ENCODE measurements around the gene RAB3IL1.
A peak's percentile ranks its signal among the peaks of the same experiment; 100 is the strongest.
"Not testable (repeated sequence)": the region's sequence is repeated elsewhere in the genome, so short reads cannot be mapped to it uniquely, and the experiment has no call there.

The RAB3IL1 gene, protein sequence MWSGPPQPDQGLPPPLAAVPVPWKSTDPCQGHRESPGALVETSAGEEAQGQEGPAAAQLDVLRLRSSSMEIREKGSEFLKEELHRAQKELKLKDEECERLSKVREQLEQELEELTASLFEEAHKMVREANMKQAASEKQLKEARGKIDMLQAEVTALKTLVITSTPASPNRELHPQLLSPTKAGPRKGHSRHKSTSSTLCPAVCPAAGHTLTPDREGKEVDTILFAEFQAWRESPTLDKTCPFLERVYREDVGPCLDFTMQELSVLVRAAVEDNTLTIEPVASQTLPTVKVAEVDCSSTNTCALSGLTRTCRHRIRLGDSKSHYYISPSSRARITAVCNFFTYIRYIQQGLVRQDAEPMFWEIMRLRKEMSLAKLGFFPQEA
- long read RNA-seq, donor 1, partial matches to known transcripts = 0 of 1 reads
- long read RNA-seq, donor 1, other reads (novel, unspliced or antisense) = 0 of 1 reads
- long read RNA-seq, donor 2, partial matches to known transcripts = 0 of 3 reads
- long read RNA-seq, donor 2, other reads (novel, unspliced or antisense) = 0 of 3 reads
- long read RNA-seq, donor 3, partial matches to known transcripts = 6 of 10 reads
- long read RNA-seq, donor 3, other reads (novel, unspliced or antisense) = 0 of 10 reads
- long read RNA-seq, donor 4, partial matches to known transcripts = 0 of 6 reads
- long read RNA-seq, donor 4, other reads (novel, unspliced or antisense) = 0 of 6 reads
- long read RNA-seq, donor 5, transcript RAB3IL1-202 (10 exons, 2,284 nt) = major isoform, 6 of 6 reads
- long read RNA-seq, donor 5, partial matches to known transcripts = 0 of 6 reads
- long read RNA-seq, donor 5, other reads (novel, unspliced or antisense) = 0 of 6 reads
- long read RNA-seq, donor 6, partial matches to known transcripts = 0 of 3 reads
- long read RNA-seq, donor 6, other reads (novel, unspliced or antisense) = 0 of 3 reads
- long read RNA-seq, donor 7, partial matches to known transcripts = 6 of 12 reads
- long read RNA-seq, donor 7, other reads (novel, unspliced or antisense) = 0 of 12 reads
- long read RNA-seq, donor 8, partial matches to known transcripts = 0 of 7 reads
- long read RNA-seq, donor 8, other reads (novel, unspliced or antisense) = 0 of 7 reads

DNA sequence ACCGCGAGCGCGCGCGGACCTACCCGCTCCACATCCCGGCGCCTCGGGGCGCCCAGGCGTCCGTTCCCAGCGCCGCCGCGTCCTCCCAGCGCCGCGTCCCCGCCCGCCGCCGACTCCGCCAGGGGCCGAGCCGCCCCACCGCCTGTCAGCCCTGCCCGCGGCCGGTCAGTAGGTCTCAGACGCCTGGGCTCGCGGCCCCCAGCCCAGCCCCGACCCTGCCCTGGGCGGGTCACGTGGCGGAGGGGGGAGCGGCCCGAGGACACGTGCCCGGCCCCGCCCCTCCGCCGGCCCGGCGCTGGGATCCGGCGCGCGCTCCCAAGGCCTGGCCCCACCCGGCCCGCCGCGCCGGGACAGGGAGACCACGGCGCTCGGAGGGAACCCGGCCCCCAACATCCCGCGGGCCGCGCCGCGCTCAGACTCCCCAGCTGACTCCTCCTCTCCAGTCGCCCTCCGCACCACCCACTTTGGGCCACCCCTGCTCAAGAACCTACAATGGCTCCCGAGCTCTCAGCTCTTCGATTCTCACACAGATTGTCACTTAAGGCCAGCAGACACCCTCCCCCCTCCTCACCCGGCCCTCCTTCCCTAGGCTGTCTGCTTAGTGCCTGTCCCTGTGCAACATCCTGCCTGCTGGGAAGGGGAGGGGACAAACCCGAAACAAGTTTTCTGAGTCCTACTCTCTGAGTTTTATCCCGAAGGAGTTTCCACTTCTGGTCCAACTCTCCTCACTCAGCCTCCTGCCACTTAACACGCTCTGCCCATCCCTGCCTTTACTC is at the start of gene RAB3IL1:
Gene RAB3IL1 (minus strand): TSS at position 233 of the 776 bp plus-strand sequence. CDS start 199 bp downstream, at position 34.
- DNase-seq = peak; percentile 70

DNA sequence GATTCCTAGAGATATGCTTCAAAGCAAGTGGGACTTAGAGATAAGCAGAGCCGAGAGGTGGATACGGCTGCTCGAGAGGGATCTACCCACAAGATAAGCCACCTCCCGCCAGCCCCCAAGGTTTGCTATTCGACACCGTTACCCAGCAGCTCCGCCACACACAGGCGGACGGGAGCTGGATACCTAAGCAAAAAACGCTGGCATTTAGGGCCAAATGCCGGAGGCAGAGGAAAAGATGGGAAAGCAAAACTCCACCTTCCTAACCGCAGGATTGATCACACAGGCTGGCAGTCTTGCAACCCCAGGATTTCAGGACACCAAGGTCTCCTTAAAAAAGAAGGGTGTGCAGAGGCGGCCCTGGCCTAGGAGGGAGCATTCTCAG is 49.4 kb upstream of the RAB3IL1 start:
- peak; percentile 59 for DNase-seq

DNA sequence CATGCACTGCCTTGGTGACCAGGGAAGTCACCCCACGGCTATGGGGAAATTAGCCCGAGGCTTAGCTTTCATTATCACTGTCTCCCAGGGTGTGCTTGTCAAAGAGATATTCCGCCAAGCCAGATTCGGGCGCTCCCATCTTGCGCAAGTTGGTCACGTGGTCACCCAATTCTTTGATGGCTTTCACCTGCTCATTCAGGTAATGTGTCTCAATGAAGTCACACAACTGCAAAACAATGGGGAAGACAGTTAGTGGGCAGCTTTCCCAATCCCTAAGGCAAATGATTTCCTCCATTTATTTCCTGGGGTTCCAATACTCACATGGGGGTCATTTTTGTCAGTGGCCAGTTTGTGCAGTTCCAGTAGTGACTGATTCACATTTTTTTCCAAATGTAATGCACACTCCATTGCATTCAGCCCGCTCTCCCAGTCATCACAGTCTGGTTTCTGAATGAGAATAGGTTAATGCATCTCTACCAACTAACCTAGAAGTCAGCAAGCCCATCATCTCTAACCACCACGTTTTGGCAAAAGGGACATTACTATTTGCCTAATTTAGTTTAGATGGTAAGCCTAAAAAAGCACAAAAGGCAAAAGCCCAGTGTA is 47.4 kb upstream of the RAB3IL1 start:
- DNase-seq = not testable (repeated sequence)

DNA sequence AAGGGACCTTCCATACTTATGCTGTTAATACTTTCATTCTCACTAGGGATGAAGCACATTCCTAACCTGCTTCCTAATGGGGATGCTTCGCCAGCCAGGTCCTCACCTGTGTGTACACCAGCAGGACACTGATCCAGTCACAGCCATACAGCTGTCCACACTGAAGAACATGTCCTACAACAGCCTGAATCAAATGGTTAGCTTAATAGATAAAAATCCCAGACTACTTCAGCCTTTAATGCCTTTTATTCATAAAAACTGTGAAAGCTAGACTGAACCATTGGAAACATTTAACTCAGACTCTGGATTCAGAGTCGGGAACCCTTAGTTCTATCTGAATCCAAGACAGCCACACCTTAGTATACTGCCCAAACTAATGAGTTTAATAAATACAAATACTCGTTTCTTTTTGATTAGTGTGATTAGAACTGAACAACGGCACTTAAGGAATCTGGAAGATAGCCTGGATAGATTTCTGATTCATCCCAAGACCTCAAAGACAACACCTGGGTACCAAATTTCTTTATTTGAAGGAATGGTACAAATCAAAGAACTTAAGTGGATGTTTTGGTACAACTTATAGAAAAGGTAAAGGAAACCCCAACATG is 46.8 kb upstream of the RAB3IL1 start:
- no peak for DNase-seq

DNA sequence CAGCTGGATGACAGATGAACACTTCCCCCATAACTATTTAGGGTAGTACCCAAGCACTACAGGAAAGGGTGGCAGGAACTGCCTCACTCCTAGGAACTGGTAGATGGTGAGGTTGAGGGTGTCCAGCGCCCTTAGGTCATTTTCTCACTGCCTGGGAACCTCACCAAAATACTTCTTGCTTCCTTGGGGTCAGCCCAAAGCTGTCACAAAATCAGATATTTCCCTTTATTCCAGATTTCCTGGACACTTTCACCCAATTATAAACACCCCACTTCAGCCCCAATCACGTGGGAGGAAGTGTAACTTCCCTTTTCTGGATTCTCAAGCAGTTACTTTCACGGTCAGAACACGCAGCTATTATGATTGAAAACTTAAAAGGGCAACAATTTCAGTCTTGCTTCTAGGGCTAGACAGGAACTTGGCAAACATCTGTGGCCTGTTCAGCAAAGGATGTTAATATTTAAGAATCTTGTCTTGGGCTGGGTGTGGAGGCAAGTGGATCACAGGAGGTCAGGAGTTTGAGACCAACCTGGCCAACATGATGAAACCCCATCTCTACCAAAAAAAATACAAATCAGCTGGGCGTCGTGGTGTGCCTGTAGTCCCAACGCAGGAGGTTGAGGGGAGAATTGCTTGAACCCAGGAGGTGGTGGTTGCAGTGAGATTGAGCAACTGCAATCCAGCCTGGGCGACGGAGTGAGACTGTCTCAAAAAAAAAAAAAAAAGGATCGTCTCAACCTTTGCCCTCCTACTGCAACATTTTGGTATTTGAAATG is 46.1 kb upstream of the RAB3IL1 start:
- no peak for DNase-seq

DNA sequence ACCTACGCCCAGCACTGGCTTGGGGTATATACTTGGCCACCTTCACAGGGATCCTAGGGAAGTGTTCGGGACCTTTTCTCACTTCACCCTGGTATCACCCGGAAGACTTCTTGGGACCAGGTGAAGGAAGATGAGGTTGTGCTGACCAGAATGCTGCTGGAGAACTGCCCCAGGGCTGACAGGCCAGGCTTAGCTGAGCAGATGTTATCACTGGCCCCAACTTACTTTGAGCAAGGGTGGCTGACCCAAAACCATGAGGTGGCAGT is 45.6 kb upstream of the RAB3IL1 start:
- DNase-seq = no peak

DNA sequence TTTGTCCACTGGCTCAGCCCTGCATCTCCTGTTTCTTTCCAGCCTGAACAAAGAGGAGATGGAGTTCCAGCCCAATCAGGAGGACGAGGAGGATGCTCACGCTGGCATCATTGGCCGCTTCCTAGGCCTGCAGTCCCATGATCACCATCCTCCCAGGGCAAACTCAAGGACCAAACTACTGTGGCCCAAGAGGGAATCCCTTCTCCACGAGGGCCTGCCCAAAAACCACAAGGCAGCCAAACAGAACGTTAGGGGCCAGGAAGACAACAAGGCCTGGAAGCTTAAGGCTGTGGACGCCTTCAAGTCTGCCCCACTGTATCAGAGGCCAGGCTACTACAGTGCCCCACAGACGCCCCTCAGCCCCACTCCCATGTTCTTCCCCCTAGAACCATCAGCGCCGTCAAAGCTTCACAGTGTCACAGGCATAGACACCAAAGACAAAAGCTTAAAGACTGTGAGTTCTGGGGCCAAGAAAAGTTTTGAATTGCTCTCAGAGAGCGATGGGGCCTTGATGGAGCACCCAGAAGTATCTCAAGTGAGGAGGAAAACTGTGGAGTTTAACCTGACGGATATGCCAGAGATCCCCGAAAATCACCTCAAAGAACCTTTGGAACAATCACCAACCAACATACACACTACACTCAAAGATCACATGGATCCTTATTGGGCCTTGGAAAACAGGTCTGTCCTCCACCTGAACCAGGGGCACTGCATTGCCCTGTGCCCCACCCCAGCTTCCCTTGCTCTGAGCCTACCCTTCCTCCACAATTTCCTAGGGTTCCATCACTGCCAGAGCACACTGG is 45.0 kb upstream of the RAB3IL1 start:
- DNase-seq = no peak

DNA sequence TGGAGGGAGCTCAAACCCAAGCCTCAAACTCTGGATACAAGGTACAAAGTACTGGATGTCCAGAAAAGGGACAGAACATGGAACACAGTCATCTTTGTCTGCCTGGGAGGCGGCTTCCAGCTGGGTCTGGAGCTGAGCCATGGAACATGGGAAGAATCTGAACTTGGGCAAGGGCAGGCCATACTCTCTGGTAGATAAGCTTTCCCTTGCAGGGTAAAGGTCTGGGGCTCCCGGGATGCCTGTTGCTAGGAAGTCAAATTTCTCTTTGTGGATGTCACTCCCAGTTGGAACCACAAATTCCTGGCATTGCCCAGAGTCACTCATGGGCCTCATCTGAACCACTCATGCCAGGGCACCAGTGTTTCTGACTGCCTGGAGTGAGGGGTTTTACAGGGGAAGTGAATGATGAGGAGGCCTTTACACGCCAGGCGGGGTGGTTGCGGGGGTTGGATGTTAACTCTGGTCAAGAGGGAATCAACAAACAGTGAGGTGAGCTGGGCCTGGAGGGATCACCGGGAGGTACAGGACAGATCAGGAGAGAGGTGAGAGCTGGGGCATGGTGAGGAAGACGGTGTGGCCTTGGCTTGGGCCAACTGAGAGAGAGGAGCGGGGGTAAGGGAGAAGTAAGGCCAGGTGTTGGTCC is 44.3 kb upstream of the RAB3IL1 start:
- DNase-seq = no peak

DNA sequence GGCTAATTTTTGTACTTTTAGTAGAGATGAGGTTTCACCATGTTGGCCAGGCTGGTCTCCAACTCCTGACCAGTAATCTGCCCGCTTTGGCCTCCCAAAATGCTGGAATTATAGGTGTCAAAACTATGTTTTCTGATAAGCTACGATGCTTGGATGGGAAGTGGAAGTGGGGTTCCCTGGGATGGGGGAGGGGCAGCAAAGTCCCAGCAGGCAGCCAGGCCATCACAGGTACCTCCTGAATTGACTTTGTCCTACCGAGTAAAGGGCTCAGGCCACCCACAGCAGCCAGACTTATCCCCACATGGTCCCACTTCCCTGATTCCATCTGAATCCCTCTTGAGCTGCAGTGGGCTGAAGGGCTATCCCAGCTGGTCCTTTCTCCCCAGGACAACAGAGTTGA is 43.2 kb upstream of the RAB3IL1 start:
- DNase-seq = no peak

DNA sequence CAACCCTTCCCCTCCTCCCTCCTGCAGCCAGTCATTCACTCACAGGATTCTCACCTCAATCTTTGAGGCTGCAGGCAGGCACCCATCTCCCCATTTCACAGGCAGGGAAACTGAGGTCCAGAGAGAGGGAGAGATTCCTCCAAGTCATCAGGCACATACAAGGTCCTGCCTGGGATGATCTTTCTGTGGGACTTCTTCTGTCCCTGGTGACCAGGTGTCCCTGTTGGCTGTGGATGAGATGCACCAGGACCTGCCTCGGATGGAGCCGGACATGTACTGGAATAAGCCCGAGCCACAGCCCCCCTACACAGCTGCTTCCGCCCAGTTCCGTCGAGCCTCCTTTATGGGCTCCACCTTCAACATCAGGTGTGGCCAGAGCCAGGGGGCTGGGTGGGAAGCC is 42.3 kb upstream of the RAB3IL1 start:
- DNase-seq = no peak

DNA sequence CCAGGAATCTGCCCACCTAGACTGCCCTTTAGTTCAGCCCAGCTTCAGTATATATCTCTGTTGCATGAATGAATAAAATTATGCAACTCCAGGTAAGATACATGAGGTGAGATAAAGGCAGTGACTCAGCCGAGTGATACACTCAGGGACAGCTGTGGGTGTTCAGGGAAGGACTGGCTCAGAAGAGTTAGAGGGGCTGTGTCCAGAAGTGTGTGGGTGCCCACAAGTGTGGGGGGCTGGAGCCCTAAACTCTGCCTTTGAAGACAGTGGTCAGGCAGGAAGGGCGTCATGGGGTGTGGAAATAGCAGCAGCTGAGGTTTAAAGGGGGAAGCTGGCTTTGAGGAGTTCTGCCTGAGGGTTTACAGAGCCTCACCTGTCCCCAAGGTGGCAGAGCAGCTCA is 41.7 kb upstream of the RAB3IL1 start:
- DNase-seq = no peak

DNA sequence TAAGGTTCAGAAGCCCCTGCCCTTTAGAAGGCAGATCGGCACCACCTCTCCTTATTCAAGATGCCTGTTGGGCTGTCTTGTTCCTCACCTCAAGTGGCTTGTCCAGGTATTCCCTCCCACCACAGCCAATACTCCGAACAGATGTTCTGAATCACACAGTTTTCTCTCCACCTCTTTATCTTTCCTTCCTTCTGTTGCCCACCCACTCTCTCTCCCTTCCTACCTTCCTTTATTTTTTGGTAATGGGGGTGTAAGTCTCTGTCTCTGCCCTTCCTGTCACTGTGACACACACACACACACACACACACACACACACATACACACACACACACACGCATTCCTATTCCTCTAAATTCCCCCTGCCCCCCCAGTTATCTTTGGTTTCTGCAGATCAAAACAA is 41.2 kb upstream of the RAB3IL1 start:
- no peak for DNase-seq

DNA sequence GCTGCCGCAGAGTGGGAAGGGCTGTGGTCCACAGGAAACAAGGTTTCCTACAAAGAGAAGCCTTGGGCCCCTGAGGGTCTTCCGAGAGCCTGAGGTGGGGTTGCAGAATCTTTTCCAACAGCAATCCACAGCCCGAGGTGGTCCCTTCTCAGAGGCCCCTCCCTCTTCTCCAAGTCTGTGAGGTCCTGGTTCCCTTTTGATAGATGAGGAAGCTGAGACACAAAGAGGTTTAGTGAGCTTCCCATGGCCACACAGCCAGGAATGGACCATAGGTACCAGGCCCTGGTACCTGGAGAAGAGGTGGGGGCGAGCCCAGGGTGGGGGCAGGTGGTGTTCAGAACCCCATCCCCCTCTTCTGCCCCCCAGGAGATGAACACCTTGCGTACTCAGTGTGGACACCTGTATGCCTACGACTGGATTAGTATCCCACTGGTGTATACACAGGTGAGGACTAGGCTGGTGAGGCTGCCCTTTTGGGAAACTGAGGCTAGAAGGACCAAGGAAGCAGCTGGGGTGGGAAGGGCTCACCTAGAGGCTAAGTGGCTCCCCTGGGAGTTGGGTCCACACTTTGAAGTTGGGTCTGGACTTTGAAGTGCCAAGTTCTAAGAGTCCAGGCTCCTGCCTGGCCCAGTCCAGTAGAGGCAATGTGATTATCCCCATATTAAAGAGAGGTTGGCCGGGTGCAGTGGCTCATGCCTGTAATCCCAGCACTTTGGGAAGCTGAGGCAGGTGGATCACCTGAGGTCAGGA is 39.8 kb upstream of the RAB3IL1 start:
- DNase-seq = no peak

DNA sequence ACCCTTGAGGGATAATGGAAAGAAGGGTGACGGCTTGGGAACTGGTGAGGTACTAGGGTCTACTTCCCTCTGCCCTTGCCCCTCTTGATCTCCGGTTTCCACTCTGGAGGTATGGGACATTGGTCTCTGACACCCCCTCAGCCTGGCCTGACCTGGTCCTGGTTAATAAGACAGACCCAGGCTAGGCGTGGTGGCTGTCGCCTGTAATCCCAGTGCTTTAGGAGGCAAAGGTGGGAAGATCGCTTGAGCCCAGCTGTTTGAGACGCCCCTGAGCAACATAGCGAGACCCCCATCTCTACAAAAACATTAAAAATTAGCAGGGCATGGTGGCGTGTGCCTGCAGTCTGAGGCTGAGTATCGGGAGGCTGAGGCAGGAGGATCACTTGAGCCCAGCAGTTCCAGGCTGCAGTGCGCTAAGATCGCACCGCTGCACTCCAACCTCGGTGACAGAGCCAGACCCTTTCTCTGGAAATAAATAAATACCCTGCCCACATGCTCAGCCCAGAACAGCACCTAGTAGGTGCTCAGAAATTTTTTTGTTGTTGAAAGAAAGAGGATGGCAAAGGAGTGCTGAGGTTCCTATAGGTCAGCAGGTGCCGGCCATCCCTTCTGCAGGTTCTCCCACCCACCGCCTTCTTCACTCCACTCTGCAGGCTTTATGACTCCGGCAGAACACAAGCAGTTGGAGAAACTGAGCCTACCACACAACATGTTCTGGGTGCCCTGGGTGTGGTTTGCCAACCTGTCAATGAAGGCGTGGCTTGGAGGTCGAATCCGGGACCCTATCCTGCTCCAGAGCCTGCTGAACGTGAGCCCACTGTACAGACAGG is 39.0 kb upstream of the RAB3IL1 start:
- no peak for DNase-seq

DNA sequence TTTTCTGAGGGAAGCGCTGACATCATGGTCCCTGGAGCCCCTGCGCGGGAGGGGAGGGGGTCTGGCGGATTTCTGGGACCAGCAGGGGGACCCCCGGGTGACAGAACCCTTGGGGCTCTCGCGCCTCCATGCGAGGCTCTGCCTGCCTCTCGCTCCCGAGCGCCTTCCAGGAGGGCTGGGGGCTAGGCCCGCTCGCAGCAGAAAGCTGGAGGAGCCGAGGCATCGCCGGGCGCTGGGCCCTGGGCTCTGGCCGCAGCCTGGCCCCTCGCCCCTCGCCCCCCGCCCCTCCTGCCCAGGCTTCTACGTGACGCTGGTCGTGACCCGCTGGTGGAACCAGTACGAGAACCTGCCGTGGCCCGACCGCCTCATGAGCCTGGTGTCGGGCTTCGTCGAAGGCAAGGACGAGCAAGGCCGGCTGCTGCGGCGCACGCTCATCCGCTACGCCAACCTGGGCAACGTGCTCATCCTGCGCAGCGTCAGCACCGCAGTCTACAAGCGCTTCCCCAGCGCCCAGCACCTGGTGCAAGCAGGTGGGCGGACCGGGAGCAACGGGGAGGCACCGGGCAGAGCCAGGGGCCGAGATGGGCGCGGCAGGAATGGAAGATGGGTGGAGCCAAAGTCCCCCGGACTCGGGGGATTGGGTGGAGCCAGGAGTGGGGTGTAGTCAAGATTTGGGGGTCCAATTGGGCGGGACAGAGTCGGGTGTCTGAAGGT is 38.2 kb upstream of the RAB3IL1 start:
- peak; percentile 55 for DNase-seq

DNA sequence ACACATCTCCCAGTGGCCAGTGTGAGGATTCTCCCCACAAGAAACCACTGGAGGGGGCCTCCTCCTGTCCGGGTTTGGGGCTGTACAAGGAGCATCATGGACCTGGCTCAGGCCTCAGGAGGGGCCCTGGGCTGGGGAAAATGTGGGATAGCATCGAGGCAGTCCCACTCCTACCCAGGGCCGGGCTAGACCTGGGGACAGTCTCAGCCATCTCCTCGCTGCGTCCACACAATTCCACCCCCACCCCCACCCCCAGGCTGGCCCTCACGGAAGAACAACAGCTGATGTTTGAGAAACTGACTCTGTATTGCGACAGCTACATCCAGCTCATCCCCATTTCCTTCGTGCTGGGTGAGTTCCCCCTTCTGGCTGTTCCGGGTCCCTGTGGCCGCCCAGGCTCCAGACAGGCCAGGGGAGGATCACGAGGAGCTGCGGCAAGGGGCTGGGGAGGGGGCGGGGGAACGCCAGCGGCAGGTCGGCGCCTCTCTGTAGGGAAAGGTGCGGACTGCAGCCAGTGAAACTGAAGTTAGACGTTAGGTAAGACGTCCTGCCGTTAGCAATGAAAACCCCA is 37.6 kb upstream of the RAB3IL1 start:
- DNase-seq = peak; percentile 37
